Umbilical cord (tissue), 2 donors: ENCODE measurements around the gene RHOJ. TPM values are rescaled to one million over a fixed set of nuclear protein-coding genes. Genes with fewer than 3 reads are reported as not detected.
"Not testable (repeated sequence)": the region's sequence is repeated elsewhere in the genome, so short reads cannot be mapped to it uniquely, and the experiment has no call there.

ENCODE experiments used
- DNase-seq: peaks from one replicate; pipeline ENCODE4 v3.0.0-alpha.2; 2015; ENCODE audit warnings: low spot score
- total RNA-seq: library from RNA; depleted of rRNA; stranded (reverse); fragments of >200 nt; gene quantifications from one replicate; pipeline ENCODE4 v1.2.3, GENCODE V29; 2014; ENCODE audit warnings: low replicate concordance; ENCODE audit not compliant: insufficient read depth

Gene RHOJ
- total RNA-seq: 4.8 TPM

DNA sequence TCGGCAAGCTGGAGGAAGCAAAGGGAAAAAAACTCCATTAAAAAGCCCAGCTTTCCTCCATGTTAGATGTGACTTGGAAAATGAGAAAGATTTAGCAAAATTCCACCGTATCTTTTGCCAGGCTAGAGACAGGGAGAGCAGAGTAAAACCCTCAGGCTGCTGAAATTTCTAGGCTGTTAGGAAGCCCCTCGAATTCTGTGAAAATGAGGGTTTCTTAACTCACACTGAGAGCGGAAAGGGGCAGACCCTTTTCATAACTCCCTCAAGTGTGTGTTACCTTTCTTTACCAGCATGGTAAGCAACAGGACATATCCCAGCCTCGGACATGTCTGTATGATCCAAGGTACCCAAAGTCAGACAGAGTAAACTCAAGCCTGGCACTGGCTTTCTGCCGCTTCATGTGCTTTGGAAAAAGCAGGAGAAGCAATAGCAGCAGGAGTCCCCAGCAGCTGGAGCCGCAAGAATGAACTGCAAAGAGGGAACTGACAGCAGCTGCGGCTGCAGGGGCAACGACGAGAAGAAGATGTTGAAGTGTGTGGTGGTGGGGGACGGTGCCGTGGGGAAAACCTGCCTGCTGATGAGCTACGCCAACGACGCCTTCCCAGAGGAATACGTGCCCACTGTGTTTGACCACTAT is at the start of gene RHOJ:
RHOJ (plus strand) TSS at position 37 of the 637 bp plus-strand sequence; CDS start at position 464, 427 bp downstream.
- DNase-seq: peak; percentile 64

DNA sequence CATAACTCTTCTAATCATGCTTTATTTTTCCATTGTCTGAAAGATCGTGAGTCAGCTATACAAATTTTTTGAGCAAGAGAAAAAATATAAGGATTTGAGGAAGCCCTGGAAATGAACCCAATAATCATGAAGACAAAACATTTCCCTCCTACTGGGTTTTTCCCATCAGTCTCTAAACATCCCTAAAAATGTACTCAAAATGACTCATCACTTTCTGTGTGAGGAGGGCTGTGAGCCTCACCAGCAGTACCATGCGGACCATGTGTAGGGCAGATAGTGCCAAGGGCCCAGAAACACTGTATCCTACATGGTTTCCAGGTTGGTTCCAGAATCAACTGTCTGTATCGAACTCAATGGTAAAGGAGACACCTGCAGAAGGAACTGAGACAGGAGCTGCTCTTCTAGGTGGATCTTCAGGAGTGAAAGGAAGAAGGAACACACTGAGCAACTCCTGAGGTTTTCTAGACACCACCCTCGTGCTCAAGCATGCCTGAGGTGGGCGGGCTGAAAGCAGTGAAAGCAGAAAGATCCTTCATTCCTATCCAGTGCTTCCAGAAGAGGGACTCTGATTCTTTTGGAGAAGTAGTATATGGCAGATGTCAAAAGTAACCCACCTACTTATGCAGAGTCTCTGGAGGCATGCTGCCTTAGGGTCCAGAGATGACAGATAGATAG is 48.6 kb upstream of the RHOJ start:
- DNase-seq: peak; percentile 25

DNA sequence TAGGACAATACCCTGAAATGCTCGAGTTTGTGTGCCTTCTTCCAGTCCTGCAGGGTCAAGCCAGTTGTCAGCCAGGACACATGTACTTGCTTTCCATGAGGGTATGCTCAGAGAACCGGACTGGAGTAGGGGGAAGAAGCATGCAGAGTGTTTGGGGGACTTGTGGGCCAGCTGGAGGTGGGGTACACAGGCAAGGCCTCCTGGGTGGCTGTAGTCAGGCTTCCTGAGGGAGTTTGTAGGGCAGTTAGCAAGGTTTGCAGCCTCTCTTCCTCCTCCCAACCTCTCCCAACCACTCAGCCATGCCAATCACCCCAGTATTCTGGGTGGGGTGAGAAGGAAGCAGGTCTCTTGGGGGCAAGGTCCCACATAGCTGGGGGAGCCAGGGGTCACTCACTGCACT is 47.0 kb upstream of the RHOJ start:
- no peak for DNase-seq

DNA sequence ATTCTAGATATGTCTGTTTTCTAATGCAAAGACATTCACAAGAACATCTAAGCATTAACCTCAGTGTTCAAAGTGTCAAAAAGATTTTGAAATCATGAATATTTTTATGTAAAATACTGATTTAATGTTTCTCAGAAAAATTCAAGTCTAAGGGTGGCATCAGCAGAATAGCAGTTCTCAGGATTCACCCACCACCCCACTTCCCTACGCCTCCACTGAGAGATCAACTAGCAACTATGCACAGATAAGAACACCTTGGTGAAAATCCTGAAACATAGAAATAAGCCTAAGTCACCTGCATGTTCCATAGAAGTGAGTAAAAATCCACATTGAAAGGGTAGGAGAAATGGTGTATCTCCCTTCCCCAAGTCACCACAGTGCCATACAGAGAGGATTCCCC is 40.9 kb upstream of the RHOJ start:
- DNase-seq: no peak

DNA sequence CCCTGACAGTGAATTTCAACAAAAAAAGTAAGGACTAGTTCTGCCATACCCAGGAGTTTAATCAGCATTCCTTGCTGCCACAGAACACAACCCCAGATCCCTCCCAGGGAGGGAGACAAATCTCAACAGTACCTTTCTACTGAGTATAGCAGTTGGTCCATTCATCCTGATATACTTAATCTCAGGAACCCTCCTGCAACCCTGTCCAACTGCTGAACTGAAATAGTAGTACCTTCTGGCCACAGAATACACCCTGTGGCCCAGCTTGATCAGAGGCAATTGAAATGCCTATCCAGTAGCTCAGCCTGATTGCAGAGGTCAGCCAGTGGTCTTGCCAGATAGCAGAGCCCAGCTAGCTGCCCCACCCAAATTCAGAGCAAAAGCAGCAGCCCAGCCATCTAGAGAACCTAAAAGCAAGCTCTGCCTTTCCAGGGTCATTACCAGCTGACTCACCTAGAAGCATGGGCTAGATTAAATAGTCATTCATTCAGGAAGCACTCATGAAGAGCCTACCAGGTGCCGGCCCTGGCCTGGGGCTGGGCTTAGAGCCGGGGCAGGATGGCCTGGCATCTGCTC is 40.0 kb upstream of the RHOJ start:
- DNase-seq: no peak

DNA sequence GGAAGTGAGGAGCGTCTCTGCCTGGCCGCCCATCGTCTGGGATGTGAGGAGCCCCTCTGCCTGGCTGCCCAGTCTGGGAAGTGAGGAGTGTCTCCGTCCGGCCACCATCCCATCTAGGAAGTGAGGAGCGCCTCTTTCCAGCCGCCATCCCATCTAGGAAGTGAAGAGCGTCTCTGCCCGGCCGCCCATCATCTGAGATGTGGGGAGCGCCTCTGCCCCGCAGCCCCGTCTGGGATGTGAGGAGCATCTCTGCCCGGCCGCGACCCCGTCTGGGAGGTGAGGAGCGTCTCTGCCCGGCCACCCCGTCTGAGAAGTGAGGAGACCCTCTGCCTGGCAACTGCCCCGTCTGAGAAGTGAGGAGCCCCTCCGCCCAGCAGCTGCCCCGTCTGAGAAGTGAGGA is 39.0 kb upstream of the RHOJ start:
- DNase-seq: not testable (repeated sequence)

DNA sequence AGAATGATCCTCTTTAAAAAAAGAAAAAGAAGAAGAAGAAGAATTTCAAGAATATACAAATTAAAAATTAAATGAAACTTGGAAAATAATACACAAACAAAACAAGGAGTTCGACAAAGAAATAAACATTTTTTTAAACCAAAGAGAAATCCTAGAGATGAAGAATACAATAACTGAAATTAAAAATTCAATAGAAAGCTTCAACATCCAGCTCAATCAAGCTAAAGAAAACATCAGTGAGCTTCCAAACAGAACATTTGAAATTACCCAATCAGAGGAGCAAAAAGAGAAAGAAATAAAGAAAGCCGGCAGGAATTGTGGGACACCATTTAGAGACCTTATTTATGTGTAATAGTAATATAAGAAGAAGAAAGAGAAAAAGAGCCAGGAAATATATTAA is 37.2 kb upstream of the RHOJ start:
- DNase-seq: no peak

DNA sequence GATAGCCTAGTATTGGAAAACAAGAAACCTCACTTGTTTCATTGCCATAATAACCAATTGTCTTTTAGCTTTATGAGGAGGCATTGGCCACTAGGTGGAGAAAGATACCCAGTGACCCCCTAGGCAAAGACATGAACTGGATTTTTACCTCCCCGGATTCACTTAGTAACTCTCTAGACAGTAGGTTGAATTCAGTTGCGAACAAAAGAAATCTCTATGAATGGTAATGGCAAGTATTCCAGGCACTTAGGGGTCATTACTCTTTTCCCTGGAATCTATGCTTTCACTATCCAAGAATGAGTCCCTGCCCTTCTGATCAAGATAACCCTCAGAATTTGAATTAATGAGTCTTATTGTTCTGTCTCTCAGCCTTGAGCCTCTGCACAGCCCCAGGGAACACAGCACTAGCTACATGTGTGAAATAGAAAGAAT is 29.5 kb upstream of the RHOJ start:
- peak; percentile 61 for DNase-seq

DNA sequence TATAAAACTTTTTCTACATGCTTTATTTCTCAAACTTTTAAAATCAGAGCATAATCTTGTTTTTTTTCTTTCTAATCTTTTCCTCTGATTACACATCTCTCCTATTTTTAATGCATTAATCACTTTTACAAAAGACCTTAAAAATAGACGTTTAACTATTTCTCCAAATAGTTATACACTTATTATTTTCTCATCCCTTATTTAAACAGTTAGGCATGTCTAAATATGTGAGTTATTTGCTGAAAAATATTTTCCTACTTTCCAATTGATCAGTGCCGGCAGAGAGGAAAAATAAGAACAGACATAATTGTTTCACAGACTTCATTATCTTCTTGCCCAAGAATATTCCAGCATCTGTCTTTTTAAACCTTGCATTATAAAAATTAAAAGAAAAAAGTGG is 28.7 kb upstream of the RHOJ start:
- no peak for DNase-seq

DNA sequence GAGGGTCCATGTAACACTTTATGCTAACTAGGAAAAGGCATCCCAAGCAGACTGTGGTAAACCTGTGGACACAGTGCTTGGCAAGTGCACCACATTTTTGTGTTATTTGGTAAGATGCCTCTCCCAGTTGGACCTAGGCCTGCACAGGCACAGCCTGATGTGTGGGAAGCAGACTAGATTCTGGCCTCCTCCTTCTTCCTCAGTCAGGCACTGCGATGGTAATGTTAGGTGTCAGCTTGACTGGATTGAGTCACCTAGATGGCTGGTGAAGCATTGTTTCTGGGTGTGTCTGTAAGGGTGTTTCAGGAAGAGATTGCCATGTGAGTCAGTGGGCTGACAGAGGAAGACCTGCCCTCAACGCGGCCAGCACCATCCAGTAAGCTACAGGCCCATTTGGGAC is 25.3 kb upstream of the RHOJ start:
- no peak for DNase-seq

DNA sequence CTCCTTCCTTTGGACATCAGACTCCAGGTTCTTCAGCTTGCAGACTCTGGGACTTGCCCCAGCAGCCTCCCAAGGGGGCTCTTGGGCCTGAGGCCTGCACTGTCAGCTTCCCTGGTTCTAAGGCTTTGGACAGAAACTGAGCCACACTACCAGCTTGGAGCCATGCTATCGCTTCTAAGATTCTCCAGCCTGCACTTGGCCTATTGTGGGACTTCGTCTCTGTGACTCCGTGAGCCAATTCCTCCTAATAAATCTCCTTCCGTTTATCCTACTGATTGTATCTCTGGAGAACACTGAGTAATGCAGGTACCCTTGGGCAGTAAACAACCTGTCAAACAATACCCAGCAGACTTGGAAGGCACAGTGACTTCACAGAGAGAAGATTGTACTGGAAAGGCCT is 24.9 kb upstream of the RHOJ start:
- no peak for DNase-seq

DNA sequence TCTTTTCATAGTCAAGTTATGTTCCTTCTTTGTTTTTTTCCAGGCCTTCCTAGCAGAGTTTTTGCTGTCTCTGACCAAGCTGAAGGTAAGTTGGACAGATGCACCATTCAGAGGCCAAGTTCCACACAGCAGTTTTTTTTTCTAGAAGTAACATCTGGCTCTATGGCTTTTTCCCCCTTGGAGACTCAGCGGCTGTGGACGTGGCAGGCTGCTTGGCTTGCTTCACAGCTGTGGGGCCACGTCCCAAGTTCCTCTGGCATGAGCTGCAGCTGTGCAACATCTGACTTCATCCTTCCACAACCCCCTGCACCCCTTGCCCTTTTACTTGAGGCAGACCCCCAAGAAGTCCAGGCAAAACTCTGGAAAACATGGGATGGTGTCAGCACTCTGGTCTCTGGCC is 24.2 kb upstream of the RHOJ start:
- DNase-seq: no peak

DNA sequence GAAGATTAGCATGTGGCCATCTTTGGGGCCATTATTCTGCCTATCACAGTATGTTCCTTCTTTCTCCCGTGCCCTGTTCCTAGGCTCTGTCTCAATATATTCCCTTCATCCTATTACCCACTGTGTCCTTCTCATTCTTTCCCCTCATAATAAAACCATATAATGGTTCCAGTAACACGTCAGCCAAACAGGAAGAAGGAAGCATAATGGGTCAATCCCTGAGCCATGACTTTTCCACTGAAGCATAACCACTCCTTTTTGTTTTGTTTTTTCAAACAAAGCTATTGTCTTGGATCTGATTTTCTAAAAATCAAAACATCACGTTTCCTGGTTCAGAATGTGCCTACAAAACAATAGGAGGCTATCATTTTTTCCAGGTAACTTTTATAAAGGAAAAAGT is 21.3 kb upstream of the RHOJ start:
- DNase-seq: no peak

DNA sequence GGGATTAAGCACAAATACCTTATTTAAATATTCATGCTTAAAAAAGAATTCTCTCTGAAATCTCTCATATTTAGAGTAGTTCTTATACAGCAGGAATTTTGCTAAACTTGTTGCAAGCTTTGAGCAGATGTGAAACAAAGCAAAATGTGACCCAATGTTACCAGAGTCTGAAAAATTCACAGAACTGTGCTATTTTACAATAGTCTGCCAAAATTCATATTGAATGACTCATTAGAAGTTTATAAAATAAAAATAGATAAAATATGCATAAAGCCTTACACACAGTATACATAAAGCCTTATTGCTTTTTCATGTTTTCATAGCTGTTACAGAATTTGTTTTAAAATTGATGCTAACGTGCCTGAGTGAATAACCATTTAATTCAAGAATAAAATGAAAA is 17.8 kb upstream of the RHOJ start:
- DNase-seq: peak; percentile 36

DNA sequence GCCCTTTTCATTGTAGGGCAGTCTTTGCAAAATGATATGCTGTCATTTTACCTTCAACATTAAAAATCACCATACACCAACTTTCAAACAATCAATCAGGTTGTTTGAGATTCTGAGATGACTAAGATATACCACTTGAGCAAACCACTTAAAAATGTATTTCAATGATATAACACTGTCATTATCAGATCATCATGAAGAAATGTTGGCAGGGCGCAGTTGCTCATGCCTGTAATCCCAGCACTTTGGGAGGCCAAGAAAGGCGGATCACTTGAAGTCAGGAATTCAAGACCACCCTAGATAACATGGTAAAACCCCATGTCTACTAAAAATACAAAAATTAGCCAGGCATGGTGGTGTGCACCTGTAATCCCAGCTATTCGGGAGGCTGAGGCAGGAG is 13.0 kb upstream of the RHOJ start:
- no peak for DNase-seq

DNA sequence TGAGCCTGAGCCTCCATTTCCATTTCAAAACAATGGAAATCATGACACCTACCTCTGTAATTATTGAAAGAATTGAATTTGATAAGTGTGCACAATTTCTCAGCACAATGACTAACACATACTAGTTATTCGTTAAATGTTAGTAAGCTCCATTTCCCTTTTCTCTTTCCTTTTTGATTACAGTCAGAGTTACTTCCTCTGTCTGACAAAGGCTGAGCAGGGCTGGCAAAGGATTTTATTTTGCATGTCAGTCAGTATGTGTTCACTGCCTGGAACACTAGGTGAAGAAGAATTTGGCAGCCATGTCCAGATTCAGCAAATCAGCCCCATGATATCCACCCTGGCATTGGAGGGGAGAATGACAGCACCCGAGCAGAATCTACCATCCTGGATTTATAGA is 12.2 kb upstream of the RHOJ start:
- peak; percentile 31 for DNase-seq

DNA sequence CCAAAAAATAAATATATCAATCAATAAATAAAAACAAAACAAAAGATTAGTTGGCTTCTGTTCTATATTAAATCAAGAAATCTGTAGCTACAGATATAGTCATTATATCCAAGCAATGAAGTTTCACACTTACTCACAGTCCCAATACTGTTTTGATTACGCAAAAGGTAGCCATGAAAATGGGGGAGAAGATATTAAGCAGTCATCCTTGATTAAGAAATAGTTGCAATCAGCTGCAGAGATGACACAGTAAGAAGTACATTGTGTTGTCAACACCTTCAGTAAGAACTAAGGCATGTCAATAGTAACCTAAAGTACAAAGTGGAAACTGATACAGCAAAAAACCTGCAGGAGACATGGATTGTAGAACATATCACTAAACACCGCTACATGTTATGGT is 11.0 kb upstream of the RHOJ start:
- no peak for DNase-seq

DNA sequence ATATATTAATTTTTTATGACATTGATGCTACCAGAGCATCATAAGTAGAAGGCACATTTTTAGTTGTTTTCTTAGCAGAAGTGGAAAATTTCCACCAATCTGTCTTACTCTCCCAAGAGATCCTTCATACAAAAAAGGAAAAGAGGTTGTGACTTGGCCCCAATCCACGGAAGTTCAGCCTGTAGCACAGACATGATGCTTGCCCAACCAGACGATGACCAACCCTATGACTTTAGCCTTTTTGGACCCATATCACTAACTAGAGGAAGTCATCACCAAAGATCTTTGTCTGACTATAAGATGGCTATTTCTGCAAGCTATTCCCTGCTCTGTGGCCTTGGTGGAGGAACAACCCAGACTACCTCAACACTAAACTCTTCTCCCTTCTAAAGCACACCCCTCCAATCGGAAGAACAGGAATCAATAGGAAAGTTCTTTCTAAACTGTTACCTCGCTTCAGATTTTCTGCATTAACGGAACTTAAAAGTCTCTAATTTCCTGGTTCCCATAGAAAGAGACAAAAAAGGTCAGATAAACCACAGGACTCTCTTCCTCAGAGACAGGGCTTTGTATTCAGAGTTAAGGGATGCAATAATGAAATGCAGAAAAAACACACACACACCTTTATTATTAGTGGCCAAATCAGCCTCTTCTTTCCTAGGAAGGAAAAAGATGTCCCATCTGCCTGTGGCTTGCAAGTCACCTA is 4.1 kb upstream of the RHOJ start:
- DNase-seq: no peak

DNA sequence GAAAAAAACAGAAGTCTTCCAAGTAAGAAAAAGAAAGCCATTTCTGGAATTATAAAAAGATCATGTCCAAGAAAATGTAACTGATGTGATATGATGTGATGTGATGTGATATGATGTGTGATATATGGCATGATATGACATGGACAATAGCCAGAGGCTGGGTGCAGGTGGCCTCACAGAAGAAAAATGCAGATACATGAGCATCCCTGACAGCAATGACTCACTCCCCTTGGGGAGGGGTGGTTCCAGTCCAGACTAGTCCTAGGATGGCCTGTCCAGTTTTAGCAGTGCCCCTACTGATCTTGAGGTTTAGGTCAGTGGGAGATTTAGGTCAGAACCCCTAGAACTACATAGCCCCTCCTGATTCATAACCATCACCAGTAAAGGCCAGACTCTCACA is 3.5 kb upstream of the RHOJ start:
- DNase-seq: no peak

DNA sequence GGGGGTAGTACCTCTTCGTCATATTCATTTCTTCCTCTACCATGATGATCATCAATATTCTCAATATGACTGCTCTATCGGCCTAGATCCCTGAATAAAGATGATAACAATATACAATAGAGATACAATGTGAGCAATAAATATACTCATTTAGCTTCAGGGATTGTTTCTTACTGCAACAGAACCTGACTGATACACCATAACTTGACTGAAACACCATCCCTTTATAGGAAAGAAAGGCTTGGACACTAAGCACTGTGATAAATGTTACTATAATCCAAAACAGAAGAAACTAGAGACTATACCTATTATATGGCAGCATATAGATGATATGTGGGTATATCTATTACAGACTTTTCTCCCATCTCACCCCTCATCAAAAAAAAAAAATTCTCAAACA is 1.2 kb upstream of the RHOJ start:
- no peak for DNase-seq

DNA sequence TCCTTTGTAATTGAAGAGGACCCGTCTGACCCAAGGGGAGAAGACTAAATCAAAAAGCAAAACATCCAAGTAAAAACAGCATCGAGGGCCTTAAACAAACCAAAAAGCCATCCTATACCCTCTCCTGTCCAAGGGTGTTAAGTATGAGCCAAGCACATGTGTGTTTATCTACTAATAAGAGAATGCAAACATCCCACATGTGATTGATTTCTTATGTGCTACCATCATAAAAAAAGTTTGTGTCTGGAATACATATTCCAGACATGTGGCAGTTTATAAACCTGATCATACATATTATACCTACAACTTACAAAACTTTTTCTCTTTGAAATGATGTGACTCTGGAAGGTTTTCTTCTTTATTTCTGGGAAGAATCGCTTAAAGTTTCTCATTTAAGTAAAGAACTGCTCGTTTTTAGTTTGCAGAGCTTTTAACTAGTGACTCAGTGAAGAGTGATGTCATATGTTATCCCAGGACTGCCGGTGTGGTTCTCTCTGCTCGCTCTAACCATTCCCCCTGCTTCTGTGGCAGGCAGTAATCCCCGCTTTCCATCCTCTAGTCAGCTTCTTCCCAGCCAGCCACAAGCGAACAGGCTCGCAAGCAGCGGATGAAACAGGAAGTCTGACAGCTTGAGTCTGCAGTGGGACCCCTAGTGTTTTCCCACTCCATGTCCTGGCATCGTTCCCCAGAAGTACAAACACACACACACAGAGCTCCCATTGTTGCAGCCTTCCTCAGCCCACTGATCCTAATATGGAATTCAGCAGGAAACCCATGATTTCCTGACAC is 431 bp upstream of the RHOJ start:
- peak; percentile 98 for DNase-seq

DNA sequence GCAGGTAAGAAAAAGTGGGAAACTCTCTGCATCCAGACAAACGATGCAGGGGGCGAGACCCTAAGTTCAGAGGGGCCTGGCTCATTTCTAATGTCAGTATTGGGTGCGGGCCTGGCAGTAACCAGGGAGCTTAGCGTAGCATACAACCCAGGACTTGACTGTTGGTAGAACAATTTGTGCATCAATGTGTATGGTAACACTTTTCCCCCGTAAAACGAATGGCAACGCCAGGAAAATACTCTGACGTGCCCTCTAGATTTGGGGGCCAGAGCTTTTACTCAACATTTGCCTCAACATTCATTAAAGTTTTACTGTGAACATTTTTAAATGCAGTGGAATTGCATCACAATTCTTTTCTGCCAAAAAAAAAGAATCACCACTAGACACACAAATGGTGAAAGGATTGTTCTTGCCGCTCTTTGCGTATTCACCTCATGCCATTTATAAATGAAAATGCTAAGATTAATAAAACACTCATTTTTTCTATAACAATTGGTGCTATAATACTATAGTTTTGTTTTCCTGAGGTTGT is 867 bp downstream of the RHOJ start:
- DNase-seq: peak; percentile 33
